H1 (cell line): ENCODE data around the gene GTF3C5. TPM values are rescaled to one million over a fixed set of nuclear protein-coding genes. Genes with fewer than 3 reads are reported as not detected.

Experiments
- ATF3 ChIP-seq: IDR thresholded peaks from 2 replicates; pipeline ENCODE4 v1.6.1; 2011; ENCODE audit warnings: low read depth, mild to moderate bottlenecking, low read length; ENCODE audit not compliant: insufficient read depth
- CBX8 ChIP-seq: fragments of 300-800, 300-1000 bp; sonication (generic); IDR thresholded peaks from 2 replicates; pipeline ENCODE4 v1.7.1; 2016; ENCODE audit warnings: low read depth, low read length, borderline replicate concordance
- RAD21 ChIP-seq, 2 experiments: IDR thresholded peaks in 1 of 2; conservative IDR thresholded peaks in 1 of 2; 2 replicates each; pipeline ENCODE4 v1.6.1; 2011; ENCODE audit warnings: low read depth in 2 of 2, low read length in 2 of 2, improper control_type of control experiment in 1 of 2, inconsistent platforms in 1 of 2, mild to moderate bottlenecking in 1 of 2, moderate library complexity in 1 of 2
- SIN3A ChIP-seq, 2 experiments: IDR thresholded peaks in 1 of 2; conservative IDR thresholded peaks in 1 of 2; 2 replicates each; pipeline ENCODE4 v1.6.1; 2011 to 2012; ENCODE audit warnings: low read length in 2 of 2, improper control_type of control experiment in 1 of 2, low read depth in 1 of 2, mild to moderate bottlenecking in 1 of 2
- polyA plus RNA-seq, 7 experiments: library from polyadenylated mRNA; depleted of rRNA in 3 of 7; stranded (reverse) in 5 of 7; unstranded in 2 of 7; fragments of >200 nt in 5 of 7; fragments of 200-250 nt in 2 of 7; gene quantifications; 1 replicate in 5 of 7; 2 replicates in 1 of 7; 4 replicates in 1 of 7; pipeline versions ENCODE4 v1.2.1 to v1.2.3, GENCODE V29; 2011 to 2013; ENCODE audit warnings: missing spikeins in 2 of 7, mixed read lengths in 2 of 7
- total RNA-seq: library from RNA; stranded (reverse); fragmentation: NEBNext Ultra II Directional; extraction: Animal tissue kit (Norgen Biotek cat#: 25700); gene quantifications from 2 replicates; pipeline ENCODE4 v1.2.1, GENCODE V29; 2021

The GTF3C5 gene
- total and polyA plus RNA-seq, 2 of the 8 experiments (the other 6 are each of a cell fraction or from before 2014, with no cell fraction given): 78.7 to 87.1 TPM

DNA sequence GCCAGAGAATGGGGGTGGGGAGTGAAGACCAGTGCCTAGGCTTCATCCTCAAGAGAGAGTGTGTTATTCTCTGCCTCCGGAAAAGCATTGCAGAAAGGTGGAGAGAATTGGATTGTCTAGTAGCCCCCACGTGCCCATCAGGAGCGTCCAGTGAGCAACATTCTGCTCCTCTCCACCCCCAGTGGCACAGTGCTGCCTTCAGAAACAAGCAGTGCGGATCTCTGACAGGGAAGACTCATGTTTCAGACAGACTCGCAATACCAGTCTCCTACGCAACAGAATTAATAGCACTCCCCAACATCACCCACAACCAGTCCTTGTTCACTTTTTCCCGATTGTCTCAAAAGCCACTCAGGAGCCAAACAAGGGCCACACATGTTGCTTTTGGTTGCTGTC lies 16.1 kb downstream of the GTF3C5 start (continued):
- TF ChIP-seq CBX8 (no peak), RAD21 (IDR thresholded peaks at IDR 0.05 in 1 of 2, conservative IDR thresholded peaks at IDR 0.05 in 1 of 2; ENCODE audit: low read depth in 2 of 2, low read length in 2 of 2) (no peak), SIN3A (conservative IDR thresholded peaks at IDR 0.05 in 1 of 2, IDR thresholded peaks at IDR 0.05 in 1 of 2; ENCODE audit: low read depth in 1 of 2, low read length in 2 of 2) (no peak), ATF3 (no peak)
